GM12878 (cell line): Measurements from ENCODE around the gene AFMID. TPM values are rescaled to one million over a fixed set of nuclear protein-coding genes. Genes with fewer than 3 reads are reported as not detected.

Experiments used
- ATAC-seq: fragments of 200-7000 bp; cut with Tn5 transposase; 3 replicates; pipeline ENCODE4 v1.9.1; 2020; ENCODE audit warnings: mild to moderate bottlenecking, moderate library complexity
- BruUV-seq: library from RNA; stranded (reverse); fragments of 400-500 nt; replicated peaks from 2 replicates; lab custom pipeline; 2021; lab: Mats Ljungman, UMichigan
- CTCF ChIA-PET: fragments of 300-600 bp; sonication (Branson Sonifier 250); formaldehyde crosslinking; extraction: SDS; loops from one replicate; lab custom pipeline; 2021; ENCODE audit warnings: inconsistent platforms; lab: Yijun Ruan, JAX
- POLR2A ChIA-PET: fragments of 350-600 bp; formaldehyde crosslinking; extraction: SDS; loops from one replicate; lab custom pipeline; 2021; ENCODE audit warnings: inconsistent platforms; lab: Charles Lee
- RAD21 ChIA-PET: fragments of 300-600 bp; sonication (Branson Sonifier 250); formaldehyde crosslinking; loops from one replicate; lab custom pipeline; 2023; ENCODE audit warnings: antibody characterized with exemption; ENCODE audit not compliant: unreplicated experiment; lab: Charles Lee
- SMC1A ChIA-PET: fragments of 300-600 bp; sonication (Branson Sonifier 250); formaldehyde crosslinking; loops from one replicate; lab custom pipeline; 2023; ENCODE audit not compliant: unreplicated experiment, uncharacterized antibody; lab: Charles Lee
- DNase-seq: peaks from one replicate; pipeline ENCODE4 v3.0.0-alpha.2; 2011; ENCODE audit warnings: low read depth, low spot score
- FAIRE-seq: peaks from 3 replicates; lab custom pipeline; 2011; peaks lifted over from hg19 to GRCh38; lab: Jason Lieb, UNC
- H2AFZ ChIP-seq: 2 replicates; pipeline ENCODE4 v1.6.0; 2011; ENCODE audit warnings: low read depth, low read length, control low read depth; ENCODE audit not compliant: control insufficient read depth
- H3K27ac ChIP-seq: 2 replicates; pipeline ENCODE4 v1.5.1; 2011; ENCODE audit warnings: control low read depth; ENCODE audit not compliant: control insufficient read depth, insufficient read depth
- H3K27me3 ChIP-seq, 2 experiments: replicated peaks in 1 of 2; 2 replicates each; pipeline versions ENCODE4 v1.6.0 to v1.6.1; 2011; ENCODE audit warnings: low read length in 1 of 2; ENCODE audit not compliant: control insufficient read depth in 2 of 2, insufficient read depth in 2 of 2
- H3K36me3 ChIP-seq, 2 experiments: 2 replicates each; pipeline ENCODE4 v1.5.1; 2011; ENCODE audit warnings: low read length in 1 of 2; ENCODE audit not compliant: control insufficient read depth in 2 of 2, insufficient read depth in 2 of 2
- H3K4me1 ChIP-seq: 2 replicates; pipeline ENCODE4 v1.6.1; 2011; ENCODE audit warnings: mild to moderate bottlenecking, low read length, moderate library complexity, mixed read lengths; ENCODE audit not compliant: control insufficient read depth, insufficient read depth
- H3K4me2 ChIP-seq: 2 replicates; pipeline ENCODE4 v1.6.0; 2011; ENCODE audit warnings: control low read depth; ENCODE audit not compliant: control insufficient read depth, insufficient read depth
- H3K4me3 ChIP-seq: fragments of 200-600 bp; sonication (generic); 2 replicates; pipeline ENCODE4 v1.5.1; 2016
- H3K79me2 ChIP-seq: 2 replicates; pipeline ENCODE4 v1.6.0; 2011; ENCODE audit warnings: low read length; ENCODE audit not compliant: control insufficient read depth, insufficient read depth
- H3K9ac ChIP-seq: 2 replicates; pipeline ENCODE4 v1.8.0; 2011; ENCODE audit warnings: low read length, control low read depth, mixed read lengths; ENCODE audit not compliant: control insufficient read depth, insufficient read depth
- H3K9me3 ChIP-seq: replicated peaks from 3 replicates; pipeline ENCODE4 v1.5.1; 2011; ENCODE audit warnings: mild to moderate bottlenecking, low read length; ENCODE audit not compliant: control insufficient read depth, insufficient read depth
- H4K20me1 ChIP-seq: 2 replicates; pipeline ENCODE4 v1.6.0; 2011; ENCODE audit not compliant: control insufficient read depth, insufficient read depth
- ASH2L ChIP-seq: fragments of 300-600, 200-600 bp; sonication (generic); IDR thresholded peaks from 2 replicates; pipeline ENCODE4 v1.6.1; 2017; ENCODE audit warnings: low read depth, mild to moderate bottlenecking, borderline replicate concordance
- BRCA1 ChIP-seq: IDR thresholded peaks from 2 replicates; pipeline ENCODE4 v1.6.1; 2011; ENCODE audit warnings: low read depth, low read length, improper control_type of control experiment
- CBX3 ChIP-seq: fragments of 200-600 bp; sonication (generic); IDR thresholded peaks from 2 replicates; pipeline ENCODE4 v1.6.1; 2016; ENCODE audit warnings: low read depth, borderline replicate concordance
- CBX5 ChIP-seq: sonication (generic); IDR thresholded peaks from 2 replicates; pipeline ENCODE4 v1.6.1; 2016; ENCODE audit warnings: low read depth, moderate library complexity, mild to moderate bottlenecking, inconsistent platforms
- CEBPB ChIP-seq, 2 experiments: fragments of 150-350 bp in 1 of 2; IDR thresholded peaks; 2 replicates each; pipeline ENCODE4 v1.6.1; 2012 to 2014; ENCODE audit warnings: low read depth in 2 of 2, low read length in 2 of 2, borderline replicate concordance in 1 of 2, inconsistent platforms in 1 of 2
- CREB1 ChIP-seq: IDR thresholded peaks from 2 replicates; pipeline ENCODE4 v1.6.1; 2012; ENCODE audit warnings: low read depth, mild to moderate bottlenecking, inconsistent platforms
- CREM ChIP-seq: IDR thresholded peaks from 2 replicates; pipeline ENCODE4 v1.6.1; 2014; ENCODE audit warnings: antibody characterized with exemption, low read depth
- EP300 ChIP-seq, 2 experiments: fragments of 150-350 bp in 1 of 2; IDR thresholded peaks; 2 replicates each; pipeline ENCODE4 v1.6.1; 2011 to 2012; ENCODE audit warnings: low read depth in 2 of 2, low read length in 2 of 2, borderline replicate concordance in 1 of 2, improper control_type of control experiment in 1 of 2, inconsistent platforms in 1 of 2; ENCODE audit not compliant: control insufficient read depth in 1 of 2
- MYB ChIP-seq: fragments of 150-350 bp; IDR thresholded peaks from 2 replicates; pipeline ENCODE4 v1.6.1; 2014; ENCODE audit warnings: mild to moderate bottlenecking, low read depth, low read length, borderline replicate concordance
- RFX5 ChIP-seq: IDR thresholded peaks from 2 replicates; pipeline ENCODE4 v1.6.1; 2011; ENCODE audit warnings: low read depth, low read length, improper control_type of control experiment
- SMARCA5 ChIP-seq: fragments of 450-650 bp; IDR thresholded peaks from 2 replicates; pipeline ENCODE4 v1.6.1; 2017; ENCODE audit warnings: mild to moderate bottlenecking
- SRF ChIP-seq, 2 experiments: IDR thresholded peaks; 2 replicates each; pipeline ENCODE4 v1.6.1; 2011; ENCODE audit warnings: low read depth in 2 of 2, low read length in 2 of 2, mild to moderate bottlenecking in 1 of 2, moderate library complexity in 1 of 2
- SUPT20H ChIP-seq: IDR thresholded peaks from 2 replicates; pipeline ENCODE4 v1.6.1; 2011; ENCODE audit warnings: low read depth, mild to moderate bottlenecking, low read length, moderate library complexity, borderline replicate concordance; ENCODE audit not compliant: control insufficient read depth
- SUZ12 ChIP-seq: fragments of 200-600 bp; sonication (generic); IDR thresholded peaks from one replicate; pipeline ENCODE4 v1.6.1; 2018; ENCODE audit warnings: antibody characterized with exemption, mild to moderate bottlenecking; ENCODE audit not compliant: unreplicated experiment
- TBL1XR1 ChIP-seq: IDR thresholded peaks from 2 replicates; pipeline ENCODE4 v1.6.1; 2012; ENCODE audit warnings: low read depth, low read length, improper control_type of control experiment
- WRNIP1 ChIP-seq: IDR thresholded peaks from 2 replicates; pipeline ENCODE4 v1.6.1; 2011; ENCODE audit warnings: low read depth, low read length, improper control_type of control experiment, borderline replicate concordance
- ZNF622 ChIP-seq: fragments of 450-650 bp; IDR thresholded peaks from 2 replicates; pipeline ENCODE4 v1.6.1; 2017; ENCODE audit warnings: mild to moderate bottlenecking, inconsistent platforms
- WGBS: methylation state at CpG from one replicate; pipeline ENCODE4 v1.1.6; 2016; ENCODE audit warnings: low lambda C conversion rate; ENCODE audit not compliant: insufficient replicate concordance, insufficient coverage; ENCODE audit errors: missing lambda C conversion rate; 5-methylcytosine and 5-hydroxymethylcytosine counted together
- in situ Hi-C: fragments of 300-500 bp; cut with MboI; formaldehyde crosslinking; loops from 9 replicates; pipeline ENCODE4 v1.14.3; 2018; ENCODE audit warnings: mixed read lengths
- intact Hi-C: fragments of 100-400 bp; cut with micrococcal nuclease; formaldehyde crosslinking; loops from one replicate; pipeline ENCODE4 v1.14.2; 2022; ENCODE audit not compliant: unreplicated experiment
- polyA plus RNA-seq, 11 experiments: library from polyadenylated mRNA; depleted of rRNA in 4 of 11; unstranded in 6 of 11; stranded (reverse) in 5 of 11; fragments of >200 nt; fragmentation: Nextera tagmentation in 4 of 11; fragmentation: Illumina TruSeq in 1 of 11; extraction: Ambion mirVana in 4 of 11; extraction: Trizol in 1 of 11; gene quantifications; 1 replicate in 1 of 11; 2 replicates in 10 of 11; pipeline versions ENCODE4 v1.2.1 to v1.2.3, GENCODE V29; 2011 to 2016; ENCODE audit warnings: inconsistent platforms in 2 of 11, missing spikeins in 2 of 11, low read depth in 1 of 11
- total RNA-seq, 4 experiments: library from RNA; depleted of rRNA in 3 of 4; stranded (reverse); fragments of >200 nt in 3 of 4; fragmentation: Illumina TruSeq in 1 of 4; extraction: Trizol in 1 of 4; gene quantifications; 2 replicates each; pipeline versions ENCODE4 v1.2.1 to v1.2.3, GENCODE V29; 2013 to 2021
- TF ChIP-seq, protein P1 (sequence below): fragments of 450-650 bp; IDR thresholded peaks from 2 replicates; pipeline ENCODE4 v1.6.1; 2018; ENCODE audit warnings: mild to moderate bottlenecking, low read depth, moderate library complexity; ENCODE audit not compliant: partially characterized antibody
- TF ChIP-seq, protein P2 (sequence below): fragments of 450-650 bp; IDR thresholded peaks from 2 replicates; pipeline ENCODE4 v1.6.1; 2017; ENCODE audit warnings: antibody characterized with exemption, mild to moderate bottlenecking, moderate library complexity

The AFMID gene
- total and polyA plus RNA-seq, 10 of the 15 experiments (the other 5 are each of a cell fraction or from before 2014, with no cell fraction given), result 36.1 to 98.8 (median 51.6) TPM

DNA sequence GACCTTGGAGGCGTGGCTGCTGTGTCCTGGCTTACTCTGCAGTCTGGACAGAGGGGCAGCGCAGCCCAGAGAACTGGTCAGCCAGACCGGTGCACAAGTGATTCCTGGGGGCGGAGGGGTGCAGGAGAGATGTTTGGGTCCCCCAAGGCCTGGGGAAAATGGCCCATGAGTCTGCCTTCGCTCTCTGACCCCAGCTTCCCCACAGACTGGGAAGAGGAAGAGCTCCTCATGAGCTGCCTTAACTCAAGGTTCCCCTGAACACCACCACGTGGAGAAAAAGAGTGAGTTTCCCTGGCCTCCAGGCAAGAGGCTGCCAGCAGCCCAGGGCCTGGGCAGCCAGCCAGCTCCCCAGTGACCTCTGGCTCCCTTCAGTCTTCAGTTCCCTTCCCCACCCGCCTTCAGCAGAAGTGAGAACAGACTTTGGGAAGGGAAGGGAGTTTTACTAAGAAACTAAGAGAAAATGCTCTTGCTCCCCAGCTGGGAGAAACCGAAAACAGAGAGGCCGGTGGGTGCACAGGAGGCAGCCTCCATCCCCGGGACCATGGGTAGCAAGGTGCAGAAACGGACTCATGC, 42.9 kb upstream of the AFMID start:
- Histone ChIP-seq H3K4me2 (peak overlapping the region; percentile 57), H3K79me2 (peaks cover 6% of the 10 kb centered on the region), H3K27me3 (no peaks in the 10 kb centered on the region), H4K20me1 (no peaks in the 10 kb centered on the region), H2AFZ (no peak overlapping the region), H3K4me1 (peaks cover 76% of the 10 kb centered on the region), H3K27ac (peak overlapping the region; percentile 77), H3K9me3 (no peaks in the 10 kb centered on the region), H3K9ac (peak overlapping the region; percentile 40), H3K4me3 (no peak overlapping the region), H3K36me3 (peaks cover 0 to 5% of the 10 kb centered on the region in 2 experiments; a peak in 3 of 4 replicates)
- ChIA-PET RAD21 (interaction anchor here (0.9 to 3.3 kb wide), 13 partner anchors 10 to 124 kb away, joined by 3 to 29 read pairs (median 4); partner anchors contain the start of gene TMC8), POLR2A (interaction anchor here (0.9 to 5.1 kb wide), 13 partner anchors 9 to 34 kb away, joined by 3 to 37 read pairs (median 10); partner anchors contain the start of genes SYNGR2, TMC6 and TMC8), SMC1A (interaction anchor here (0.7 to 1.9 kb wide), 12 partner anchors 8 to 39 kb away, joined by 3 to 9 read pairs (median 4); partner anchors contain the start of gene TMC6), CTCF (interaction anchor here (0.7 to 5.0 kb wide), 9 partner anchors 9 to 107 kb away, joined by 3 to 51 read pairs (median 5); no protein-coding TSS in a partner anchor)
- no TSS peak for BruUV-seq
- FAIRE-seq, result peak; percentile 54
- WGBS, result 47% methylated on average over 11 of the region's 11 CpGs
- DNase-seq, result no peak
- in situ Hi-C loops (no loop called here), intact Hi-C loops (no loop called here)
- ATAC-seq, result peak; percentile 2; the same call in 1 of the 3 replicates
- no peak for TF ChIP-seq CREB1
- no peak for TF ChIP-seq SUZ12
- no peak for TF ChIP-seq CBX5
- no peak for TF ChIP-seq MYB
- TF ChIP-seq BRCA1, result no peak
- TF ChIP-seq EP300 (IDR thresholded peaks at IDR 0.05; ENCODE audit: borderline replicate concordance in 1 of 2, control insufficient read depth in 1 of 2, low read depth in 2 of 2, low read length in 2 of 2), result no peak
- TF ChIP-seq ZNF622, result no peak
- no peak for TF ChIP-seq CBX3
- TF ChIP-seq, protein P1, sequence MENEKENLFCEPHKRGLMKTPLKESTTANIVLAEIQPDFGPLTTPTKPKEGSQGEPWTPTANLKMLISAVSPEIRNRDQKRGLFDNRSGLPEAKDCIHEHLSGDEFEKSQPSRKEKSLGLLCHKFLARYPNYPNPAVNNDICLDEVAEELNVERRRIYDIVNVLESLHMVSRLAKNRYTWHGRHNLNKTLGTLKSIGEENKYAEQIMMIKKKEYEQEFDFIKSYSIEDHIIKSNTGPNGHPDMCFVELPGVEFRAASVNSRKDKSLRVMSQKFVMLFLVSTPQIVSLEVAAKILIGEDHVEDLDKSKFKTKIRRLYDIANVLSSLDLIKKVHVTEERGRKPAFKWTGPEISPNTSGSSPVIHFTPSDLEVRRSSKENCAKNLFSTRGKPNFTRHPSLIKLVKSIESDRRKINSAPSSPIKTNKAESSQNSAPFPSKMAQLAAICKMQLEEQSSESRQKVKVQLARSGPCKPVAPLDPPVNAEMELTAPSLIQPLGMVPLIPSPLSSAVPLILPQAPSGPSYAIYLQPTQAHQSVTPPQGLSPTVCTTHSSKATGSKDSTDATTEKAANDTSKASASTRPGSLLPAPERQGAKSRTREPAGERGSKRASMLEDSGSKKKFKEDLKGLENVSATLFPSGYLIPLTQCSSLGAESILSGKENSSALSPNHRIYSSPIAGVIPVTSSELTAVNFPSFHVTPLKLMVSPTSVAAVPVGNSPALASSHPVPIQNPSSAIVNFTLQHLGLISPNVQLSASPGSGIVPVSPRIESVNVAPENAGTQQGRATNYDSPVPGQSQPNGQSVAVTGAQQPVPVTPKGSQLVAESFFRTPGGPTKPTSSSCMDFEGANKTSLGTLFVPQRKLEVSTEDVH, result no peak
- TF ChIP-seq SMARCA5, result 0 out of 2 replicates have a peak, but pooled peaks have one; percentile 24
- no peak for TF ChIP-seq CEBPB (IDR thresholded peaks at IDR 0.05; ENCODE audit: borderline replicate concordance in 1 of 2, low read depth in 2 of 2, low read length in 2 of 2)
- TF ChIP-seq SUPT20H, result no peak
- no peak for TF ChIP-seq SRF (IDR thresholded peaks at IDR 0.05; ENCODE audit: low read depth in 2 of 2, low read length in 2 of 2)
- TF ChIP-seq ASH2L, result no peak
- no peak for TF ChIP-seq RFX5
- TF ChIP-seq TBL1XR1, result peak; percentile 54; the same call in 1 of the 2 replicates
- no peak for TF ChIP-seq WRNIP1
- TF ChIP-seq CREM, result no peak
- TF ChIP-seq, protein P2, sequence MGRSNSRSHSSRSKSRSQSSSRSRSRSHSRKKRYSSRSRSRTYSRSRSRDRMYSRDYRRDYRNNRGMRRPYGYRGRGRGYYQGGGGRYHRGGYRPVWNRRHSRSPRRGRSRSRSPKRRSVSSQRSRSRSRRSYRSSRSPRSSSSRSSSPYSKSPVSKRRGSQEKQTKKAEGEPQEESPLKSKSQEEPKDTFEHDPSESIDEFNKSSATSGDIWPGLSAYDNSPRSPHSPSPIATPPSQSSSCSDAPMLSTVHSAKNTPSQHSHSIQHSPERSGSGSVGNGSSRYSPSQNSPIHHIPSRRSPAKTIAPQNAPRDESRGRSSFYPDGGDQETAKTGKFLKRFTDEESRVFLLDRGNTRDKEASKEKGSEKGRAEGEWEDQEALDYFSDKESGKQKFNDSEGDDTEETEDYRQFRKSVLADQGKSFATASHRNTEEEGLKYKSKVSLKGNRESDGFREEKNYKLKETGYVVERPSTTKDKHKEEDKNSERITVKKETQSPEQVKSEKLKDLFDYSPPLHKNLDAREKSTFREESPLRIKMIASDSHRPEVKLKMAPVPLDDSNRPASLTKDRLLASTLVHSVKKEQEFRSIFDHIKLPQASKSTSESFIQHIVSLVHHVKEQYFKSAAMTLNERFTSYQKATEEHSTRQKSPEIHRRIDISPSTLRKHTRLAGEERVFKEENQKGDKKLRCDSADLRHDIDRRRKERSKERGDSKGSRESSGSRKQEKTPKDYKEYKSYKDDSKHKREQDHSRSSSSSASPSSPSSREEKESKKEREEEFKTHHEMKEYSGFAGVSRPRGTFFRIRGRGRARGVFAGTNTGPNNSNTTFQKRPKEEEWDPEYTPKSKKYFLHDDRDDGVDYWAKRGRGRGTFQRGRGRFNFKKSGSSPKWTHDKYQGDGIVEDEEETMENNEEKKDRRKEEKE, result no peak
